NCI-H82 treated with DMSO at 0.1 percent for 48 hours (cell line): Measurements from ENCODE around the gene CASZ1.

Experiments used
- DNase-seq: peaks from one replicate; lab custom pipeline; 2025; ENCODE audit not compliant: unreplicated experiment; lab: John Stamatoyannopoulos, UW

CASZ1 gene

GRCh38 chr1:10823000-10823401 lies 26.6 kb upstream of the CASZ1 start:
- no peak for DNase-seq

DNA sequence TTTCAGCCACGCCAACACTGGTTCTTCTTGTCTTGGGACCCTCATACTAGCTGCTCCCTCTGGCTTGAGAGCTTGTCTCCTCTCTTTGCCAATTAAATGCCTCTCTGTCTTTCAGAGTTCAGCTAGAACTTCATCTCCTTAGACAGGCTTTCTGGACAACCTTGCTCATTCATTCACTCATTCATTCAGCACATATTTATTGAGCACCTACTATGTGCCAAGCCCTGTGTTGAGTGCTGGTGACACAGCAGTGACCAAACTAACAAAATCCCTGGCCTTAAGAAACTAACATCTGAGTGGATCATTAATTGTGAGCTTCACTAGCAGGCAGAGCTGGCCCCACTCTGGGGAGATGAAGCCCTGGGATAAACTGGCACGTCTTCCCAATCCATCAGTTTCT lies 24.9 kb upstream of the CASZ1 start:
- DNase-seq = no peak

DNA sequence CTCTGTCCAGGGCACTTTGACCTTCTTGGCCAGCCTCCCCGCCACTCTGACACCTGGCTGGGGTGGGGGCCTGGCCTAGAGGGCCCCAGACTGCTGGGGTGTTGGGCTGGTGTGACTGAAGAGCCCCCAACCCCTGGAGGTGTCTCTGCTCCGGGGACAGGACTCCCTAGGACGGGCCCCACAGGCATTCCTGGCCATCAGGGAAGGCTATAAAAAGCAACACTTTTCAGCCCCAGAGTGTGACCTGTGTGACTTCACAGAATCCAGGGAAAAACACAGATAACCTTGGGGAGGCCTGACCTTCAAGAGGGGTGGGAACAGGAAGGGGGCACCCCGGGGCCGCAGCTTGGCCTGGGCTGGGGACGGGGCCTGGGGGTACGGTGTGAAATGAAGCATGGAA lies 24.0 kb upstream of the CASZ1 start:
- no peak for DNase-seq

DNA sequence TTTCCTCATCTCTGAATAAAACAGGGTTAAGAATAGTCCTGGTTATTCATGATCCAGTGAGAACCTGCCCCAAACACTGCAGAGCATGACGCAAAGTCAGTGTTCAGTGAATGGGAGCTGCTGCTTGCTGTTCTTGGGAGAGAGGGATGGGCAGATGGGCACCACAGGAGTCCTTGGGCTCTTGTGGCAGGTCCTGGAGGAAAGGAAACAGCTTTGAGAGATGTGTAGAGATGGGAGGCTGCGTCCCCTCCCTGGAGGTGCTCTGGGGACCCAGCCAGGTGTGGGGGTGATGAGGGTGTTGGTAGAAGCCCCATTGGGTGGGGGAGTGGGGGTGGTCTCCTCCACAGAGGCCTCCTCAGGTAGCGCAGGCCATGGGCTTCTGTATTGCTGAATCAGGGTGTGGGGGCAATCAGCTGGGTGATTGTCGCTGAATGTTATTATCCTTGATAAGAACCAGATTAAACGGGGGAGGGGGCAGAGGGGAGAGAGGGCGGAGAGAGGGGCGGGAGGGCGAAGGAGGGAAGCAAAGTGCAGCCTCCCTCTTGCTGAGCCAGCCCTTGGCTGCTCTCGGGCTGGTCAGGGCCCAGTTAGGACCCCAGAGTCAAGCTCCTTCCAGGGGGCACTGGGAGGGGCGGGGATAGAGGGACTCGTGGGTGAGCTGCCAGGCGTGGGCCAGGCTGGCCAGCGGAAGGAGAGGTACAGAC lies 22.9 kb upstream of the CASZ1 start:
- peak; percentile 37 for DNase-seq

DNA sequence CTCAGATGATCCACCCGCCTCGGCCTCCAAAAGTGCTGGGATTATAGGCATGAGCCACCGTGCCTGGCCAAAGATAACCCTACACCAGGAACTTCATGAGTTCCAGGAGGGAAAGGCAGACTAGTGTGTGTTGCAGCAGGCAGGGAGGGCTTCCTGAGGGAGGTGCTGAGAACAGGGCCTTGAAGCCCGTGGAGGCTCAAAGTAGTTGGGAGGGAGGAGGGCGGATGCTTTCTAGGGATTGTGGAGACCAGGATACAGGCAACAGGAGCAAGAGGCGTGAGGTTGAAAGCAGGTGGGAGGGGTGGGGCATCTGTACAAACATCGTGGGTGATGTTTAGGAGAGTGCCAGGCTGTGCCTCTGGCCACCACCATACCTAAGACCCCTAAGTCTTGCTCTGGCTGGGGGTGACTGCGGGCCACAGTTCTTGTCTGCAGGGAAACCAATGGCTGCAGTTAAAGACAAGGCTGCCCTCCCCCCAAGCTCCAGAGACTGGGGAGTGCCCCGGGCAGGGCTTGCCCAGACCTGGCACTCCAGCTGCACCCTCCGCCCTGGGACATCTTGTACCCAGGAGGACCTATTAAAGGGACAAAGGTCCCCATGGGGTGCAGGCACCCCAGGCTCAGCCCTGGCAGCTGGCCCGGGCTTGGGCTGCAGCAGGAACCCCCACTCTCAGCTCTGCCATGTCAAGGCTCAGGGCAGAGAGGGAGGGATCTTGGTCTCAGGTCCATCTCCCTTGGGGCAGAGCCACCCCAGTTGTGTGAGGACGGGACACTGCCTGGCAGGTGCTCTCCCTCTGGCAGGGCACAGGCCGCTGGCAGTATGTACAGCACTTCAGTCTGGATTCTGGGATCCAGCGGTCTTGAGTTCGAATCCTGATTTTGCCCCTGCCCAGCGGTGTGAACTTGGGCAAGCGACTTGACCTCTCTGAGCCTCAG lies 22.1 kb upstream of the CASZ1 start:
- no peak for DNase-seq

DNA sequence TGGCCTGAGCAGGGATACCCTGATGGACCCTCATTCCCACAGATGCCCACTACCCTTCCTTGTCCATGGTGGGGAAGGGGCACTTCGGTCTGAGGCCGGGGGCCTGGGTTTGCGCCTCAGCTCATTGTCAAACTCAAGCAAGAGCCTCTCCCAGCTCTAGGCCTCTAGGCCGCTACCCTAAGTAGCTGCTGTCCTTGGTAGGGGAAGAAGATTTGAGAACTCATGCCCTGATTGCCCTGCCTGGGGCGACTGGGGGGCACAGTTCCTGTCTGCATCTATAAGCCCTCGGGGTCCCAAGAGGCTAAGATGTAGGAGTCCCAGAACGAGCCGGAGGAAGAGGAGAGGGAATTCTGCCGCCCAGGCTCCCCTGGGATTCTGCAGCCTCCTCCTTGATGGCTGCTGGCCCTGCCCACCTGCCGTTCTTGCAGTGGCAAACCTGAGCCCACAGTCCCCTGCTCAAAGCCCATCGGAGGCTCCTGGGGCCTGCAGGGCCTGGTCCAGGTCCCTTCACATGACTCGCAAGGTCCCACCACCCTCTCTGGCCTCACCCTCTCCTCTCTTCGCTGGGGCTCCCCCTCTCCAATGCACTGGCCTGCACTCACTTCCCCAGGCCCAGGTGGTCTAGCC lies 20.4 kb upstream of the CASZ1 start:
- DNase-seq = no peak

DNA sequence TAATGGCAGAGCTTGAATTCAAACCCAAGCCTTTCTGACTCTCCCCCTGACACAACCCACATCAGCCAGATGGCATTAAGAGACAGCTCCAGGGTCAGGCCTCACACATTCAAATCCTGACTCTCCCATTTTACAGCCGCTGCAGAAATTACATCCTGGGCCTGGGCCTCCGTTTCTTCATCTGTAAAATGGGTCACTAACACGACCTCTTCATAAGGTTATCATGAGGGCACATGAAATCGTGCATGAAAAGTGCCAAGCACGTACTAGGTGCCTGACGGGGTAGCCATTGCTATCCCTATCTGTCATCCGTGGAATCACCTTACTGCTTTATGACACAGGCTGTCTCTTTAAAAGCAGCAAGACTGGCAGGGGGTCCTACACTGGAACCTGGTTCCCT lies 19.8 kb upstream of the CASZ1 start:
- no peak for DNase-seq

- DNase-seq = no peak
Observed at GRCh38 chr1:10815858-10816195, 19.4 kb upstream of the CASZ1 start.

- DNase-seq = no peak
Observed at GRCh38 chr1:10814976-10815857, 18.8 kb upstream of the CASZ1 start.

DNA sequence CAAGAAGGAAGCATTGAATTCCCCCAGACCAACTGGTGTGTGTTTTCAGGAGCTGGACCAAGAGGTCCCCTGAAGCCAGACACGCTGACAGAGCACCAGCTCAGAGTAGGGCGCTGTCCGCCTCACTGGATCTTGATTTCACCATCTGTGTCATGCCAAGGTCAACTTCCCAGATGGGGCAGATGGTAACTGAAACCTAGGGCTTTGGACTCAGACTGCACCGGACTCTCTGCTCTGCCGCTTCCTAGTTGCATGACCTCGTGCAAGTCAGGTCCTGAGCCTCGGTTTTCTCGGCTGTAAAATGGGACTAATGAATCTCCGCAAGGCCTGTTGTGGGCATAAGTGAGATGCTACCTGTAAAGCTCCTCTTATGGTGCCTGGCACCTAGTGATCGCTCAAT lies 17.9 kb upstream of the CASZ1 start:
- DNase-seq = no peak

- DNase-seq = peak; percentile 54
Observed at GRCh38 chr1:10813799-10814198, 17.4 kb upstream of the CASZ1 start.

DNA sequence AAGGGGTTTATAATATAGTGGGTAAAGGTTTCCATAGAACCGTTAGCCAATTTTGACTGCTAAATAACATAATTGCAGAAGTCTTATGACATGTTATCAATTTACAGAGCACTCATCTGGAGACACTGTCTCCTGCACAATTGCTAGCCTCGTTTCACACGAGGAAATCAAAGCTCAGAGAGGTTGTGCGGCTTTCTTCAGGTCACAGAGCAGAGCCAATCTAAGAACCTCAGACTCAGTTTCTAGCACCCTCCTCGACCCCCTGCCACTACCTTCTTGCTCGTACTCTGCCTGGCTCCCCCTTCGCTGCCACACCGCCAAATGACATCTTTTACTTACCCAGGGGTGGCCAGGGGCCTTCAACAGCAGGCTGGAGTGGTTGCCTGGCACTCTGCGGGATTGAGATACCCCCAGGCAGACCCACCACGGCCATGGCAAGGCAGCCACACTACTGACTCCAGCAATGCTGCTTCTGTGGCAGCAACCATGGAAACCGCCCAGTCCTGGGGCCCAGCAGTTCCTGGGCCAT lies 16.0 kb upstream of the CASZ1 start:
- DNase-seq = no peak

DNA sequence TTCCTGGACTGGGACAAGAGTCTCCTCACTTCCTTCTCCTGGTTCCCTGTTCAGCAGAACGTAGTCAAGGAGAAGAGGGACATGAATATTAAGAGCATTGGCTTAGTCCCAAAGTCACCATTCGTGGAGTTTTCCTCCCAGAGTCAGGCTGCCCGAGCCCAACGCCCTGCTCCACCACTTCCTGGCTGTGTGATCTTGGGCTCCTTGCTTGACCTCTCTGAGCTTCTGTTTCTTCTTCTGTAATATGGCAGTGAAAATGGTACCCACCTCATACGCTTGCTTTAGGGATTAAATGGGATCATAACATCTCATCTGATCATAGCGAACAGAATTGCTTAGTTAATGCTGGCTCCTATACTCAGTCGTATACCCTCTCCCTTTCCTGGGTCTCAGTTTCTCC lies 12.0 kb upstream of the CASZ1 start:
- no peak for DNase-seq

- DNase-seq = no peak
Observed at GRCh38 chr1:10806966-10807365, 10.5 kb upstream of the CASZ1 start.

- DNase-seq = no peak
Observed at GRCh38 chr1:10803971-10804820, 7.8 kb upstream of the CASZ1 start.

GRCh38 chr1:10802944-10803715 lies 6.7 kb upstream of the CASZ1 start:
- no peak for DNase-seq

DNA sequence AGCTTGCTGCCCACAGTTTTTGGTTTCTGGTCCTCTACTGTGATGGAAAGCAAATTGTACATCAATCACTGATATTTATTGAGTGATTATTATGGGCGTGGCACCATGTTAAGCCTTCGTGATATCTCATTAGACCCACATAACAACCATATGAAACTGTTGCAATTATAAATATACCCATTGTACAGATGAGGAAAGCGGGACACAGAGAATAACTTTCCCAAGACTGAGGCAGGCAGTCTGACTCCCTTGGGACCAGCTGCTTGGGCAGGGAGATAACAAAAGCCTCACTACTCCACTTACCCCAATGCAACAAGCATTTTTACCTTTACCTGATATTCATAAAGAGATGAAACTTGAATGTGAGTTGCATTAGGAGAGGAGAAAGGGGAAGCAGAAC lies 4.3 kb upstream of the CASZ1 start:
- DNase-seq = no peak

GRCh38 chr1:10799726-10800125 lies 3.3 kb upstream of the CASZ1 start:
- no peak for DNase-seq
